GM21526 (cell line): ENCODE results near the gene MLPH.

Experiments
- ATAC-seq: cut with Tn5 transposase; IDR thresholded peaks from one replicate; pipeline ENCODE4 v1.9.1; 2021; ENCODE audit warnings: moderate library complexity; ENCODE audit not compliant: unreplicated experiment, low FRiP score

Gene MLPH

DNA sequence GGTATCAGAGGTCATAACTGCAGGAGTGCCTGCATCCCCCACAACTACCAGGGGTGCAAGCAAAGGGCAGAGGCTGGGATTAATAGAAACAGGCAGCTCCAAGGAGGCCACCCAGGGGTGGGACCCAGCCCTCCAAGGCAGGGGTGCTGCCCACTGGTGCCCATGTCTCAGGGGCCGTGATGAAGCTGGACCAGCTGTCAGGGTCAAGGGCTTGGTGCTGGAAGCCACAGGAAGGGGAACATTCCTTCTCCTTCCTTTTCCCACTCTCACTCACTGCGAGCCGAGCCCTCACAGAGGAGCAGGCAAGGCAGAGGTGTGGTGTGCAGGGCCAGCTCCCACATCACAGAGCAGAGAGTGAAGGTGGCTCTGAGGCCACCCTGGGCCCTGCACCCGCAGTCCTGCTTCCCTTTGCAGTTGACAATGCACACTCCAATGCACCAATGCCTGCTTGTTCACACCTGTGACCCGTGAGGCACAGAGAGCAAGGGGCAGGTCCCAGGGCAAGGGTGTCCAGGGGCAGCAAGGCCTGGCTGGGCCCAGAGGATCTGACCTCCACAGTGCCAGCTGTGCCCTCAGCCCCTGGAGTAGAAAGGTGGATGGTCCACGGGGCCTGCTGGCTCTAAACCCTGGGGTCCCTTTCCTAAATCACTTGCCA is 28.7 kb downstream of the MLPH start:
- no peak for ATAC-seq

DNA sequence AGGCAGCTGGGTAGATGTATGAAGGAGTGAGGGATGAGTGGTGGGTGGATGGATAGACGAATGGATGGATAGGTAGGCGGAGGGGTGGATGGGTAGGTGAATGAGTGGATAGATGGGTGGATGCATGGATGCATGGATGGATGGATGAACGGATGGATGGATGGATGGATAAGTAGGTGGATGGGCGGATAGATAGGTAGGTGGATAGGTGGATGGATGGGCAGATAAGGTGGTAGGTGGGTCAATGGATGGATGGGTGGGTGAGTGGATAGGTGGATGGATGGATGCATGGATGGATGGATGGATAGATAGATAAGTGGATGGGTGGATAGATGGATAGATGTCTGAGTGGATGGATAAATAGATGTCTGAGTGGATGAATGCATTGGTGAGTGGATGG is 30.1 kb downstream of the MLPH start:
- no peak for ATAC-seq

DNA sequence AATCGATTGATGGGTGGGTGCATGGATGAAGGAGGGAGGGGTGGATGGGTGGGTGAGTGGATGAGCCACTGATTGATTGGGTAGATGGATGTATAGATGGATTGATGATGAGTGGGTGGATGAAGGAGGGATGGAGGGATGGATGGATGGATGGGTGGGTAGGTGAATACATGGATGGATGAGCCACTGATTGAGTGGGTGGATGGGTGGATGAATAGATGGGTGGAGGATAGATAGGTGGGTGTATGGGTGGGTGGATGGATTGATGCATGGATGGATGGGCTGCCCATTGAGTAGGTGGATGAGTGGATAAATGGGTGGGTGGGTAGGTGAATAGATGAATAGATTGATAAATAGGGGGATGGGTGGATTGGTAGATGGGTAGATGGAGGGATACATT is 30.9 kb downstream of the MLPH start:
- ATAC-seq: no peak

DNA sequence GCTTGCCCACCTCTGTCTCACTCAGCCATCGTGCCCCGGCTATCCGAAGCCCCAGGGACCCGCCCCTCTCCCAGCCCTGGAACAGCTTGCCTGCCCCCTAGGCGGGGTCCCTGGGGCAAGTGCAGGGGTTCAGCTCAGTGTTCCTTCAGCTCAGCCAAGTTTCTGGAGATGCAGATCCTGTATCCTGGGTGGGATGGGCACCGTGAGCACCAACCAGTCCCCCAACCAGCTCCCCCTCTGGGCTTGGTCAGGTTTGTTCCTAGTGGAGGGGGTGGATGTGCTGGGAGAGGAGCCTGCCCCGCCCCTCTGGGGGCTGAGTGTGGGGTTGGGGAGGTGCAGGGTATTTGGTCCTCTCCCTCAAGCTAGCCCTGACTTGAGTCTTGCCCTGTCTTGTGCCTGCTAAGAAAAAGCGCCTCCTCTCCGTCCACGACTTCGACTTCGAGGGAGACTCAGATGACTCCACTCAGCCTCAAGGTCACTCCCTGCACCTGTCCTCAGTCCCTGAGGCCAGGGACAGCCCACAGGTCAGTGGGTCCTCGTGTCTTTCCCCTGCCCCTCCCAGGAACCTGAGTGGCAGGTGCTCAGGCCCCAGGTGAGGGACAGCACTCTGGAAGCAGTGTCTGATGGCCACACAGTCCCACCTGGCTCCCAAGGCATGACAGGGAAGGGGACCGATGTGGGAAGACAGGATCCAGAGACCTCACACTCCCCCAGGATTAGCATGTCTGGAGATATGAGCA is 32.6 kb downstream of the MLPH start:
- no peak for ATAC-seq

DNA sequence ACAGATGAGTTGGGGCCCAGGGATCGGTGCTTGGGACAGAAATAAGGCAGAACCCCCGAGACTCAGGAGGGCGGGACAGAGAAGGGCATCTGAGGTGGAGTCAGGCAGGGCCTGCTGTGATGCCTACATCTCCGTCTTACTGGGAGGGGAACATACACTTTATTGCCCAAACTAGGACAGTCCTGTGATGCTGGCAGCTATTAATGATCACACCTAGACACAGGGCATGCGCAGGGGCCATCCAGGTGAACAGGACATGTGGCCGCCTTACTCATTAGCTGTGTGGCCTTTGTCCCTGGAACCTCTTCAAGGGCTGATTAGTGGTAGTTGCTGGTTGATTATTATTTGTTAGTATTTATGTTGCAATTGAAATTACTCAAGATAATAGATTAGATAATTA is 33.2 kb downstream of the MLPH start:
- ATAC-seq: no peak

DNA sequence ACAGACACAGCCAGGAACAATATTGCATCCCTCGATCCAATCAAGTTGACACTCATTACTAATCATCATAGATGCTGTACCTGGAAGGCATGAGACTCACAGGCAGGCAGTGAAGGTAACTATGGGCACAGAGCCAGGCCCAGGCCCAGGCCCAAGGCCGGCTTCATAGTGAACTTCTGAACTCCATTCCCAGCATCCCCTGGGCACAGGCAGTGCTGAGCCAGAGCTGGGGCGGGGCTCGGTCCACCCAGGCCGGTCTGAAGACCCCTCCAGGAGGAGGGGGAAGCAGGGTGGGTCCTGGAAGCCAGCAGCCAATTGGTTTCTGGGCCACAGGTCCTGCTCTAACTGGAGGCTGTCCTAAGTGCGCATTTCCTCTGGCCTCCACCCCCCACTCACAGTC is 37.6 kb downstream of the MLPH start:
- no peak for ATAC-seq

DNA sequence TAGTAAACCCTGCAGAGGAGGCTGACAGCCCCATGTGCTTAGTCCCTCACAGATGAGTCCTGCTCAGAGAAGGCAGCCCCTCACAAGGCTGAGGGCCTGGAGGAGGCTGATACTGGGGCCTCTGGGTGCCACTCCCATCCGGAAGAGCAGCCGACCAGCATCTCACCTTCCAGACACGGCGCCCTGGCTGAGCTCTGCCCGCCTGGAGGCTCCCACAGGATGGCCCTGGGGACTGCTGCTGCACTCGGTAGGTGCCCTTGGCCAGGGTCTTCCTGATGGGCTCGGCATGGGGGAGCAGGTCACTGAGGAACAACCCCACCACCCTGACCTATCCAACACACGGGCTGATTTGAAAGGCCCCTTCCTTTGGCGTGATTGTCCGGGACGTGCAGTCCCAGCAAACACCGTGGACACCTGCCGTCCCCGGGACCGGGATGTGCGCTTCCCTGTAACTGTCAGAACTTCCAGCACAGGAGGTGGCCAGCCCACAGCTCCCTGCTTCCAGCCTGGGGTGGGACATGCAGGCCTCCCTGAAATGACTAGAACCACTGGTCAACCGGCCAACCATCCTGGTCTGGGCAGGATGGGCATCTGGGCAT is 38.6 kb downstream of the MLPH start:
- ATAC-seq: no peak

DNA sequence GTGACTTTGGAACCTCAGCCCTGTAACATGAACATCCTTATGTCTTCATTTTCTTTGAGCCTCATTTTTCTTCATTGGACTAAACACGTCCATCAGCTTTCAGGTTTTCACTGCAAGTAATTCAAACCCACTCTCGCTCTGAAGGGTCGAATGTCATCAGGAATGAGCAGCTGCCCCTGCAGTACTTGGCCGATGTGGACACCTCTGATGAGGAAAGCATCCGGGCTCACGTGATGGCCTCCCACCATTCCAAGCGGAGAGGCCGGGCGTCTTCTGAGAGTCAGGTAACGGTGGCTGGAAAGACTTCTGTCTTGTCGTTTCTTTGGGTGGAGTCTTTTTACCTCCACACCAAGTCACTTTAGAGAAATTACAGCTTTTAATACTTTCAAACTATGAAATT is 40.2 kb downstream of the MLPH start:
- no peak for ATAC-seq

DNA sequence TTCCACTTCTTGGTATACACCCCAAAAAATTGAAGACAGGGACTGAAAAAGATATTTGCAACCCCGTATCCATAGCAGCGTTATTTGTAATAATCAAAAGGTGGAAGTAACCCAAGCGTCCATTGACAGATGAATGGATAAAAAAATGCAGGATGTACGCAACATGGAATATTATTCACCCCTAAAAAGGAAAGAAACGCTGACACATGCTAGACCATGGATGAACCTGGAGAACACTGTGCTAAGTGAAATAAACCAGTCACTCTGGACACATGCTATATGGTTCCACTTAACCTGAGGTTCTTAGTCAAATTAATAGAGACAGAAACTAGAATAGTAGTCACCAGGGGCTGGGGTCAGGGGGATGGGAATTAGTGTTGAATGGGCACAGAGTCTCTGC is 40.7 kb downstream of the MLPH start:
- ATAC-seq: no peak

DNA sequence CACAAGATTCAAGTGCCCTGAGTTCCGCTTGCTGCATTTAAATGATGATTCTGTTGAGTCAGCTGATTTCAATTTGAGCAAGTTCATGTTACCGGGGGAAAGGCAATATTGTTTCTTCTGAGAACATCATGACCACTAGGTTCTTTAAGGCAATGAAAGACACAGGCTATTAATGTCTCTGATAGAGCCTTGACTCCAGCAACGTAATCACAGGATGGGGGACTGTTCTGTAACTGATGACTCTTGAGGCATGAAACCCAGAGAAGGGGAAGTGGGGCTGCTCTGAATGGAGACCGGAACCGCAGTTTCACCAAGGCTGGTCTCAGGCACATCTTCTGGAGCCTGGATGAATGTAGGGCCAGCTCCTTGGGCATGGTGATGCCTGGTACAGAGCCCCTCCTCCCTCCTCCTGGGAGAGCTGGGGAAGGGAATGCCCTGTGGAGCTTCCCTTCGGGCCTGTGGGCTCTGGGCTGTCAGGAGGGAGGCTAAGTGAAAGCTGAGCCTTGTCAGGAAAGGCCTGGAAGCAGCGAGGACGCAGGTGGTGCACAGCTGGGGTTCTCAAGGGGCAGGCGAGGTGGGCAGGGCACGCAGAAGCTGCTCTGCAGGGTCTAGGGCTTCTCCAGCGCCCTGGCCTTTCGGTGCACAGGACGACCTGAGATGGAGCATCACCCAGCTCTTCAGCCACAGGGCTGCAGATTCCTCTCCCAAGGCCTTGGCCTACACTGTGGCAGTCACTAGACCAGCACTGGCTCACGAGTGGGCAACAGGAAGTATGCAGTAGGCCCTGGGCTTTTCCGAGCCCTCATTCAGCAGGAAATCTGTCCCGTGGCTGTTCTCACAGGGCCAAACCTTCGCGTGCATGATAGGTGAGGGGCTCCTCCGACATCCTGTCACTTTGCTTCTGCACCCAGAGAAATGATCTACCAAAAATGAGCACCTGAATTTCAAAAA is 42.7 kb downstream of the MLPH start:
- peak; percentile 82 for ATAC-seq

DNA sequence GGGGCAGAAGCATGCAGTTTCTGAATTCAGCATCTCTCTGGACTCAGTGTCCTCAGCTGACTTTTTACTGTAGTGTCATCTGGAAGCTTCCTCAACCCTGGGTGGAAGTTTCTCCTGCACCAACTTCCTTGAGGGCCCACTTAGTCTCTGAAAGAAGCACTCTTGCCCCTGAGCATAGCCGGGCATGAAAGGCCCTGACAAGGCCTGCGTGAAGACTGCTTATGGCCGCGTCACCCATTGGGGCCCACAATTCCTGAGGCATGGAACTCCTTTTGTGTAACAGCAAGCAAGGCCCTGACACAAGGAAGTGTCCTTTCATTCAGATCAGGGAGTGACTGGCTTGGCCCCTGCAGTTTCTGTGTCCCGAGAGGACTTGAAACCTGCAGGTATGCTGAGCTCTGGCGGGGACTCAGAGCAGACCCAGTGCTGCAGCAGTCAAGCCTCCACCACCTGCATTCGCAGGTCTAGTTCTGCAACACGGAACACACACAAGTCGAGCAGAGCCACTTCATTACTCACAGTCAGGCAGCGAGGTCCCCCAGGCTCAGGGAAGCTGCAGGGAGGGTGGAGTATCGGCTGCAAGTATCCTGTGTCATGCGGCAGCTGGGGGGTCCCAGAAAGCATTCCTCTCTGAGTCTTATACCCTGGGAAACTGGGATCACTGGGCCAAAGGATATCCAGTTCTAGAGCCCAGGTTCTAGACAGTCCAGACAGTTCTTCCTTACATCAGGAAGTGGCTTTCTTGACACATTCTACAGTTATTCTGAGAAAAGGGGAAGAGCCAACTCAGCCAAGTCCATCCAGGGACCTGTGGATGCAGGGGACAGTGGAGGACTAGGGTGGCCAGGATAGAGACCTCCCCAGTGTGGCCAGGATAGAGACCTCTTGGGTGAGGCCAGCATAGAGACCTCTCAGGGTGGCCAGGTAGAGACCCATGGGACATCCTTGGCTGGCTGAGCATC is 43.7 kb downstream of the MLPH start:
- ATAC-seq: peak; percentile 59

DNA sequence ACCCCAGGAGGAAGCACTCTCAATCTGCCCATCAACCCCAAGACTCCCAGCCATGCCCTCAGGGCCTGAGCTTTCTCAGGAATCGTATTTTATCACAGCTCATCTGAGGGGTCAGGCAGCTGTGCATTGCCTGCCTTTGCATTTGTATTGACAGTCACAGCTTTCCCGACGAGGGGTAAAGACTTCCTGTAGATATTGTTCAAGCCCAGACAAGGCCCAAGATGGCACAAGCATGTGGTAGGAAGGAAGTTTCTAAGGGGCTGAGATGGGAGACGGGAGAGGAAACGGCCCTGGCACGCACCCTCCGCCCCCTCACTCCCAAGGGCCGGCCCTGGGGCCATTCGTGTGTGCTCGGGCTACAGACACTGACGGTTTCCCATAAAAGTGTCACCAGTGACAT is 45.1 kb downstream of the MLPH start:
- no peak for ATAC-seq

DNA sequence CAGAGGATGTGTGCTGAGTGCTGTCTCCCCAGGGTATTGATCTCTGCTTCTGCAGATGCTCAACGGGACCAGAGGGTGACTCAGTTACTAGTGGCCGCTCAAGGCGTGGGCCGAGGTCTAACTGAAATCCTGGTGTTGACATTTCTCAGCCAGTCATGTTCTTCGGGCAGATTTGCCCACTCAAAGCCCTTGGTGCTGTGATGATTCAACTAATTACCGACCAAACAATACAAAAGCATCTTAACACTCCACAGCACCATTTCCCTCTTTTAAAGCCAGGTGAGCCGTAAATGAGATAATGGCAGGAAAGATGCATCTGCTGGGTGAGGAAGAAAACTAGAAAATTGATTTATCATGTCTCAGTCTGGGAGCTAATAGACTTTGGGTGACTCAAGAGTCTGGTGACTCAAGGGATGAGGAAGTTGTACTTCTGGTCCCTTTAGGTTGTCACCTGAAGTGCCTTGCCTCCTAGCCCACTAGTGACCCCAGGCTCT is 46.7 kb downstream of the MLPH start:
- ATAC-seq: no peak

DNA sequence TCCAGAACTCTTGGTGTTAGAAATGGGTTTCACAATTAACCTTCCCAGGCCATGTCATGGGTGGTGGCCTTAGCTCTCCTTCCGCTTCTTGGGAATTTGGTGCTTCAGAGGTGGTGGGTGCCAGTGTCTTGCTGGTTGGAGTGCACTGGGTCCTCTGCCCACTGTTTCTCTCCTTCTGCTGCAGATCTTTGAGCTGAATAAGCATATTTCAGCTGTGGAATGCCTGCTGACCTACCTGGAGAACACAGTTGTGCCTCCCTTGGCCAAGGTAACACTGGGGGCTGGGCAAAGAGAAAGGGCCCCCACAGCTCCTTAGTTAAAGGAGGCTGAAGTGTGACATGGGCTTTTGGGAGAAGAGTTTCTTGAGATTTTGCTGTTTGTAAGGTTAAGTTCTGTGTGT is 47.3 kb downstream of the MLPH start:
- no peak for ATAC-seq

DNA sequence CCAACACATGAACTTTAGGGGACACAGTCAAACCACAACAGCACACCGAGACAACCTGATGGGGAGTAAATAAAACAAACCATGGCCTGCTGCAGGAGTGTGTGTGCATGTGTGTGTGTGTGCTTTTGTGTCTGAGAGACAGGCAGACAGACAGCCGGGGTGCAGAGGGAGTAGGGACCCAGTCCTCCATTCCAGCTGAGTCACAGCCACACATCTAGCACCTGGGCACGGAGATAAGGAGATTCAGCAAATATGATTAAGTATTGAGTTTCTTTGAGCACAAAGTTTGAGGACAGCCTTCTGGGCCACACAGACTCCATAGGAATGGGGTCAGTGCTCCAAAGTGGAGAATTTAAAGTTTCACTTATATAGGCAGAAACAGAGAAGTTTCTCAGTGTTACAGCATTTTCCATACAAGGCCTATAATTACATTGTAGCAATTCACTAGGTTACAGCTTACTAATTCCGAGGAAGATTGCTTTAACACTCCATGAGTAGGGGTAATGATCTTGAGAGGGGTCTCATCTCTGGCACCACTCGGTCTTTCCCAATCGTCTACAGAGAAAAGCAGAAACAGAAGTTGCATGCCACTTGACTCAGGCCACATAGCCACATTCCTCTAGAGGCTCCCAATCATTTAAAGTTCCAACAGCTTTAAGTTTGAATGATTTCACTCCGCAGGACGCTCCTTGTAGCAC is 48.5 kb downstream of the MLPH start:
- no peak for ATAC-seq

DNA sequence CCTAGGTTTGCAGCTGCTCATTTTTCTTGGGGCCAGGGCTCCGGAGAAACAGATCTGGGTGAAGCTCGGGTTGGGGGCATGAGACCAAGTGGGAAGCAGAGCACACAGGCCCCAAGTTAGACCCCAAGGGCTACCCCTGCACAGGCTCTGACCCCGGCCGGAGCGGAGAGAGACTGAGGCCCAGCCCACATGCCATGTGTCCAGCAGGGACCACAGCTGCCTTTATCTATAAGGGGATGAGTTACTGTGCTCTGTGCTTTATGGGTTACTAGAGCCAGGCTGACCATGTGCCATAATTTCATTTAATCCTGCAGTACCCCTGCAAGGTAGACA is 49.0 kb downstream of the MLPH start:
- ATAC-seq: no peak

DNA sequence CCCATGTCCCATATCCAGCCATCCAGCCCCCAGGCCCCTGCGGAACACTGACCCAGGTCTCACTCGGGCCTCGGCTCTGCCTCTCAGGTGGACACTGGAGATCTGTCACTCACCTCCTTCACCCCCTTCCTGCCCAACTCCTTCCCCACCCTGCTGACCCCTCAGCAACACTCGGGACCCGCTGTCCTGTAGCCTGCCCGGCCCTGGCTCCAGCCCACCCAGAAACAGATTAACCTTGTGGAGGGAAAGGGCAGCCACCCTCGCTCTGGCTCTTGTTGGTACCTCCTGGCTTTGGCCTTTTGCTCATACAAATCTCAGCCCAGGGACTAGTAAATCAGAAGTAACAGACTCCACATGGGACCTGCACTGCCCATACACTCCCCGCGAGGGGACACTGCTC is 49.6 kb downstream of the MLPH start:
- no peak for ATAC-seq

DNA sequence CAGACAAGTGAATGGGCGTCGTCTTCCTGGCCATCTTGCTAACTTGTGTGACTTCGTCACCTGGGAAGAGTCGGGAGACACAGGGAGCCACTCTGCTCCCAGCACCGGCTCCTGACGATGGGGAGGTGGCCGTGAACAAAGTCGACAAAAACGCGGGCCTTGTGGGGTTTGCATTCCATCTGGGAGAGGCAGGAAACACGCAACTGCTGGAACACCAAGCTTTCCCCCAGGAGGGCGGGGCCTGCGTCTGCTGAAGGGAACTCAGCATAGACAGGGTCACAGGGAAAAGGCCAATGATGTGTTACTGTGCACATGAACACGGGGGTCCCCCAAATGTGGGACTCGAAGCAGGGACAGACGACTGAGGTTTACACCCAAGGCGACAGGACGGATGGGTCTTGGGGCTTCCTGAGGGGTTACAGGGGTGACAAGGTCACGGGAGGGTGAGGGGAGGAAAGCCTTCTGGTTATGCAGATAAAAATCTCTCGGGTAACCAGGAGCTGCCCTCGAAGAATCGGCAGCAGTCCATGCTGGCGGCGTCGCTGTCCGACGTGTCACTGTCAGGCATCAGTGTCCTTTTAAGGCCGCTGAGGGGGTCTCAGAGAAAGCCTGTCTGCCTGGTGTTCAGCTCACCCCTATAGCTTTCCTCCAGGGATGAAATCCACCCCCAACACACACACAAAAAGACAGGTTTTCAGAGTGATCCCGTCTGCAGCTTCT is 51.1 kb downstream of the MLPH start:
- ATAC-seq: no peak

DNA sequence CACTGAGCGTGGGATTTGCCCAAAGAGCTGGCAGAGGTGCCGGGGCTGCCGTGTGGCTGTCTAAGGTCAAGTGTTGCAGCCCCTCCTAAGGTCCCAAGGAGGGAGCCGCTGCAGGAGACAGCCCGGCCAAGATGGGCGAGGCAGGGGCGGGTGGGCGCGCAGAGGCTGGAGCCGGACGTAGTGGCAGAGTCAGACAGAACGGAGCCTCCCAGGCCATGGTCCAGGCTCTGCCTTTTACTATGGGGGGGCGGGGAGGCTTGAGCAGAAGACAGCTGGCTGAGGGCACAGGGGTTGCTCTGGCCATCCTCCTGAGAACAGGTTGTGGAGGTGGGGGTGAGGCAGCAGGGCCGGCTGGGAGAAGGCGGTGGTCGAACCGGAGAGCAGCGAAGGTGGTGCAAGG is 51.9 kb downstream of the MLPH start:
- no peak for ATAC-seq
